AG10803 (cell line): Measurements from ENCODE around the gene EFHC1.

ENCODE experiments used
- DNase-seq: peaks from one replicate; pipeline ENCODE4 v3.0.0; 2010; ENCODE audit warnings: low read depth
- H3K4me3 ChIP-seq: 2 replicates; pipeline ENCODE4 v1.5.1; 2011; ENCODE audit warnings: mild to moderate bottlenecking, low read length, control low read depth
- TF ChIP-seq, protein P1 (sequence below): conservative IDR thresholded peaks from 2 replicates; pipeline ENCODE4 v1.5.1; 2011; ENCODE audit warnings: mild to moderate bottlenecking, low read length, control low read depth, inconsistent platforms

Gene EFHC1

GRCh38 chr6:52507557-52508260, 87.6 kb downstream of the EFHC1 start:
- peak; percentile 89 for DNase-seq
- TF ChIP-seq, protein P1, sequence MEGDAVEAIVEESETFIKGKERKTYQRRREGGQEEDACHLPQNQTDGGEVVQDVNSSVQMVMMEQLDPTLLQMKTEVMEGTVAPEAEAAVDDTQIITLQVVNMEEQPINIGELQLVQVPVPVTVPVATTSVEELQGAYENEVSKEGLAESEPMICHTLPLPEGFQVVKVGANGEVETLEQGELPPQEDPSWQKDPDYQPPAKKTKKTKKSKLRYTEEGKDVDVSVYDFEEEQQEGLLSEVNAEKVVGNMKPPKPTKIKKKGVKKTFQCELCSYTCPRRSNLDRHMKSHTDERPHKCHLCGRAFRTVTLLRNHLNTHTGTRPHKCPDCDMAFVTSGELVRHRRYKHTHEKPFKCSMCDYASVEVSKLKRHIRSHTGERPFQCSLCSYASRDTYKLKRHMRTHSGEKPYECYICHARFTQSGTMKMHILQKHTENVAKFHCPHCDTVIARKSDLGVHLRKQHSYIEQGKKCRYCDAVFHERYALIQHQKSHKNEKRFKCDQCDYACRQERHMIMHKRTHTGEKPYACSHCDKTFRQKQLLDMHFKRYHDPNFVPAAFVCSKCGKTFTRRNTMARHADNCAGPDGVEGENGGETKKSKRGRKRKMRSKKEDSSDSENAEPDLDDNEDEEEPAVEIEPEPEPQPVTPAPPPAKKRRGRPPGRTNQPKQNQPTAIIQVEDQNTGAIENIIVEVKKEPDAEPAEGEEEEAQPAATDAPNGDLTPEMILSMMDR, result no peak
- no peak overlapping the region for H3K4me3 ChIP-seq

DNA sequence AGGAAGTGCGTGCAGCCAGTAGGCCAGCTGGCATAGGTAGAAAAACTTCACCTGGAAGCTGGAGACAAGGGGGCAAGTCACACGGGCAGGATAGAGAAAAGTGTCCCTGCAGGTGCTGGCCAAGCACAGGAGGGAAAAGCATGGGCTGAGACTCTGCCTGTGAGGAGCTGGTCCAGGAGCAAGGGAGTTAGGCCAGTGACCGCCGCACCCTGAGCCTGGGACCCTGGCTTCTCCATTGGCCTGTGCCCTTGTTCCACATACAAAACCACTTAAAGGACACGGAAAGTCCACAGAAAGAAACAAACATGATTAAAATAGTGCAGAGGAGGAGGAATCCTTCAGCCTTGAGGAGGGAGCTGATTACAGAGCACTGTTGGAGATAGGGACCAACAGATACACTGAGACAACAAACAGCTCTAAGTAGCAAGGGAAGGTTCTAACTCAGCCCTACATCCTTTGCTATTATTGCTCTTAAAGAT, 88.2 kb downstream of the EFHC1 start:
- TF ChIP-seq, protein P1, result no peak
- no peak for DNase-seq
- H3K4me3 ChIP-seq, result no peak overlapping the region

GRCh38 chr6:52509281-52510212, 89.4 kb downstream of the EFHC1 start:
- TF ChIP-seq, protein P1, result no peak
- peak; percentile 76 for DNase-seq
- H3K4me3 ChIP-seq, result no peak overlapping the region

DNA sequence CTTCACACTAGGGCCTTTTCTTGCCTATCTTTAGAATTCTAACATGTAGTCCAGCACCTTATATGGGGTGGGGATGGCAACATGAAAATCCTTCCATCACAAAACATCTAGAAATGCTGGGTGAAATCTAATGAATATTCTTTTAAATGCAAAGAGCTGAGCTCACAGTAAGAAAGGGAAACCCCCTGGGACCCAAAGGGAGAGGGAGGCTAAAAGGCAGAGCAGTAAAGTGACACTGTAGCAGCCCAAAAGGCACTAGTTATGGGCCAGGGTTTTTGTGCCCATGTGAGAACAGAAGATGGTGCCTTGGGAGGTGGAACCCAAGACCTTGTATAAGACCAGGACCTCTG, 90.0 kb downstream of the EFHC1 start:
- no peak overlapping the region for H3K4me3 ChIP-seq

GRCh38 chr6:52511163-52511562, 91.0 kb downstream of the EFHC1 start:
- no peak overlapping the region for H3K4me3 ChIP-seq
- TF ChIP-seq, protein P1, result no peak
- no peak for DNase-seq

More for the DNA sequence above, 90.0 kb downstream of the EFHC1 start:
- DNase-seq, result no peak
- TF ChIP-seq, protein P1, result no peak

GRCh38 chr6:52511572-52512151, 91.5 kb downstream of the EFHC1 start:
- TF ChIP-seq, protein P1, result no peak
- no peak for DNase-seq
- no peak overlapping the region for H3K4me3 ChIP-seq
